Aorta (tissue), 5 donors: ENCODE data around the gene FRMD7. TPM values are rescaled to one million over a fixed set of nuclear protein-coding genes. Genes with fewer than 3 reads are reported as not detected.

ENCODE experiments used
- ATAC-seq: fragments of 200-7000 bp; cut with Tn5 transposase; one replicate; pipeline ENCODE4 v1.9.1; 2022; ENCODE audit warnings: moderate library complexity; ENCODE audit not compliant: low FRiP score
- DNase-seq, 2 donors: peaks; one replicate each; pipeline ENCODE4 v3.0.0-alpha.2; 2020
- H3K27ac ChIP-seq, 2 donors: one replicate each; pipeline ENCODE4 v1.5.1; 2013; ENCODE audit warnings: low read length in 2 of 2, mild to moderate bottlenecking in 2 of 2, moderate library complexity in 2 of 2, control low read depth in 1 of 2, inconsistent platforms in 1 of 2, low read depth in 1 of 2
- H3K27me3 ChIP-seq, 2 donors: one replicate each; pipeline ENCODE4 v1.6.1; 2013; ENCODE audit warnings: control low read depth in 1 of 2, low read length in 1 of 2, mild to moderate bottlenecking in 1 of 2, moderate library complexity in 1 of 2; ENCODE audit not compliant: insufficient read depth in 2 of 2, control insufficient read depth in 1 of 2
- H3K36me3 ChIP-seq, 2 donors: one replicate each; pipeline ENCODE4 v1.6.1; 2013; ENCODE audit warnings: control low read depth in 1 of 2, low read length in 1 of 2, mild to moderate bottlenecking in 1 of 2; ENCODE audit not compliant: insufficient read depth in 2 of 2, control insufficient read depth in 1 of 2
- H3K4me1 ChIP-seq, 2 donors: one replicate each; pipeline ENCODE4 v1.6.1; 2013; ENCODE audit warnings: low read length in 2 of 2, control low read depth in 1 of 2, mild to moderate bottlenecking in 1 of 2, moderate library complexity in 1 of 2; ENCODE audit not compliant: insufficient read depth in 2 of 2, control insufficient read depth in 1 of 2
- H3K4me3 ChIP-seq, 2 donors: one replicate each; pipeline ENCODE4 v1.5.1; 2013; ENCODE audit warnings: low read length in 2 of 2, control low read depth in 1 of 2, mild to moderate bottlenecking in 1 of 2
- H3K9me3 ChIP-seq: one replicate; pipeline ENCODE4 v1.6.1; 2013; ENCODE audit warnings: mild to moderate bottlenecking, low read length; ENCODE audit not compliant: control insufficient read depth
- WGBS, 2 donors: extraction: QIAGEN DNeasy Blood & Tissue Kit; methylation state at CpG; one replicate each; pipeline ENCODE4 v1.1.7; 2013; 5-methylcytosine and 5-hydroxymethylcytosine counted together
- intact Hi-C, 2 donors: fragments of 100-400 bp; cut with DNase I; formaldehyde crosslinking; loops; one replicate each; pipeline versions ENCODE4 v1.14.2 to v1.15.0; 2022
- polyA plus RNA-seq, 2 donors: library from polyadenylated mRNA; stranded (reverse); fragments of 200-250 nt; gene quantifications; one replicate each; pipeline ENCODE4 v1.2.3, GENCODE V29; 2013
- total RNA-seq, 2 donors: library from RNA; stranded (reverse); fragmentation: NEBNext Ultra II Directional; extraction: Animal tissue kit (Norgen Biotek cat#: 25700); gene quantifications; one replicate each; pipeline ENCODE4 v1.2.1, GENCODE V29; 2021
- donor health status: healthy with polysubstance abuse.
- donor health status: Bipolar disorder and iron deficiency.
- donor health status: DM: no; HTN: no; CAD: no.
- donor health status: DM: no; HTN: no; CAD: no.
- donor health status: DM: yes; HTN: yes; CAD: no.

Gene FRMD7
- total and polyA plus RNA-seq, 4 donors: 0.18 to 1.0 TPM; not detected in 2

DNA sequence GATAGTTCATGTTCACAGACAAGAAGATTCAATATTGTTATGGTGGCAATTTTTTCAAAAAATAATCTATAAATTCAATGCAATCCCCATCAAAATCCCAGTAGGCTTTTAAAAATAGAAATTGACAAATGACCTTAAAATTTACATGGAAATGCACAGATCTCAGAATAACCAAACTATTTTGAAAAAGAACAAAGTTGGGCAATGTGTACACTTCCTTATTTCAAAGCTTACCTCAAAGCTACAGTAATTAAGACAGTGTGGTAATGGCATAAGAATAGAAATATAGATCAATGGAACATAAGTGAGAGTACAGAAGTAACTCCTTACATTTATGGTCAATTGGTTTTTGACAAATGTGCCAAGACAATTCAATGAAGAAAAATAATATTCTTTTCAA lies 39.0 kb downstream of the FRMD7 start:
- DNase-seq (no peak), ATAC-seq (no peak)
- Histone ChIP-seq H3K9me3 (no peaks in the 10 kb centered on the region), H3K4me1 (no peaks in the 10 kb centered on the region), H3K27ac (no peak overlapping the region), H3K36me3 (no peaks in the 10 kb centered on the region), H3K27me3 (no peaks in the 10 kb centered on the region), H3K4me3 (no peak overlapping the region)
- intact Hi-C loops: loop anchor here in 1 of 2 donors (10.0 kb wide), 1 partner anchor 536 kb away; no protein-coding TSS in a partner anchor

GRCh38 chrX:132086672-132087071 lies 41.1 kb downstream of the FRMD7 start:
- H3K36me3 ChIP-seq: no peaks in the 10 kb centered on the region
- 33 to 37% methylated on average over 2 of the region's 2 CpGs for WGBS, 2 donors
- H3K4me3 ChIP-seq: no peak overlapping the region
- ATAC-seq: no peak
- H3K27ac ChIP-seq: no peak overlapping the region
- no peak for DNase-seq
- no peaks in the 10 kb centered on the region for H3K27me3 ChIP-seq
- H3K9me3 ChIP-seq: no peaks in the 10 kb centered on the region
- intact Hi-C loops: loop anchor here in 1 of 2 donors (10.0 kb wide), 1 partner anchor 538 kb away; no protein-coding TSS in a partner anchor
- no peaks in the 10 kb centered on the region for H3K4me1 ChIP-seq

DNA sequence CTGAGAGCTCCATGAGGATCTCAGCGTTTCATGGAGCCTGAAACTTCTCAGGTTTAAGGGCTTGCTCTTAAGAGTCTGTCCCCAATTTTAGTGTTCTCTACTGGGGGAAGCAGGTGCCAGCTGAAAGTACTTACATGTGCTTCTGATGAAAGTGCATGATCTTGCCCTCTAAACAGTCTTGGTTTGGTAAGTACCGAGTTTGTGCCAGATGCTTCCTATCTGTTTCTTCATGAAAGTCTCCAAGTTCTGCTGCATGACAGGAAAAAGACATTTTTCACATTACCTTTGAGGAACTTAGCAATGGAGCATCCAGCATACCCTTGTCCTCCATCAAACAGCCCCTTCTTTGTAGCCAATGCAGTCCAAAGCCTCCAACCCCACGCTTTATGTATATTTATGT lies 42.0 kb downstream of the FRMD7 start:
- no peaks in the 10 kb centered on the region for H3K36me3 ChIP-seq
- H3K4me3 ChIP-seq: no peak overlapping the region
- no peaks in the 10 kb centered on the region for H3K4me1 ChIP-seq
- DNase-seq (no peak), ATAC-seq (no peak)
- no peak overlapping the region for H3K27ac ChIP-seq
- no peaks in the 10 kb centered on the region for H3K9me3 ChIP-seq
- 26 to 50% methylated on average over 3 of the region's 3 CpGs for WGBS, 2 donors
- intact Hi-C loops: loop anchor here in 1 of 2 donors (10.0 kb wide), 1 partner anchor 539 kb away; no protein-coding TSS in a partner anchor
- H3K27me3 ChIP-seq: no peaks in the 10 kb centered on the region

GRCh38 chrX:132077912-132078311 lies 49.9 kb downstream of the FRMD7 start:
- H3K9me3 ChIP-seq: no peaks in the 10 kb centered on the region
- DNase-seq (no peak), ATAC-seq (no peak)
- H3K27ac ChIP-seq: no peak overlapping the region
- no peaks in the 10 kb centered on the region for H3K27me3 ChIP-seq
- WGBS, 2 donors: 63 to 93% methylated on average over 3 of the region's 3 CpGs
- H3K4me3 ChIP-seq: no peak overlapping the region
- H3K36me3 ChIP-seq: no peaks in the 10 kb centered on the region
- no peaks in the 10 kb centered on the region for H3K4me1 ChIP-seq
- intact Hi-C loops: loop anchor here in 1 of 2 donors (10.0 kb wide), 1 partner anchor 233 kb away; no protein-coding TSS in a partner anchor

- intact Hi-C loops: loop anchor here in 1 of 2 donors (10.0 kb wide), 1 partner anchor 233 kb away; no protein-coding TSS in a partner anchor
- no peak for ATAC-seq
- WGBS, 2 donors: 75 to 92% methylated on average over 1 of the region's 1 CpG
- Histone ChIP-seq H3K27me3 (no peaks in the 10 kb centered on the region), H3K4me1 (no peaks in the 10 kb centered on the region), H3K9me3 (no peaks in the 10 kb centered on the region), H3K36me3 (no peaks in the 10 kb centered on the region), H3K4me3 (no peak overlapping the region), H3K27ac (no peak overlapping the region)
- DNase-seq: no peak
These were observed 50.4 kb downstream of the FRMD7 start for GRCh38 chrX:132077414-132077813.

DNA sequence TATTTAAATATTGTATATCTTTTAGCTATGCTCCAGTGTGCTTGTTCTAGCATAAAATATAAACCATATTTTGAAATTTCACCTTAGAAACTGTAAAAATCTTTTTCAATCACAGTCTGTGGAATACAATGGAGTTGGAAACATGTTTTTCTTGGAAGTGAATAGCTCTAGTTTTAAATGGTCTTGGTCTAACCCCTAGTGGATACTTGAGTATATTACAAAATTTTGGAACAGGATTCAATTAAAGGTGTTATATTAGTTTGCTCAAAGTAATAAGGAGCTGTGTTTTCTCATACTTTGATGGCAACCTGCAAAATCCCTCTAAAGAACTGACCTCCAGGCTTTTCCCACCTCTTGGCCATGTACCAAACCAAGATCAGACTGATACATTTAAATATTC lies 56.6 kb downstream of the FRMD7 start:
- intact Hi-C loops: loop anchor here in 1 of 2 donors (10.0 kb wide), 1 partner anchor 226 kb away; no protein-coding TSS in a partner anchor
- H3K4me1 ChIP-seq: no peaks in the 10 kb centered on the region
- no peaks in the 10 kb centered on the region for H3K36me3 ChIP-seq
- H3K4me3 ChIP-seq: no peak overlapping the region
- H3K9me3 ChIP-seq: no peaks in the 10 kb centered on the region
- H3K27ac ChIP-seq: no peak overlapping the region
- ATAC-seq (no peak), DNase-seq (no peak)
- no peaks in the 10 kb centered on the region for H3K27me3 ChIP-seq

- ATAC-seq (no peak), DNase-seq (no peak)
- WGBS, 2 donors: 37 to 72% methylated on average over 1 of the region's 1 CpG
- H3K36me3 ChIP-seq: no peaks in the 10 kb centered on the region
- no peaks in the 10 kb centered on the region for H3K27me3 ChIP-seq
- H3K9me3 ChIP-seq: no peaks in the 10 kb centered on the region
- no peaks in the 10 kb centered on the region for H3K4me1 ChIP-seq
- intact Hi-C loops: no loop called here
- H3K4me3 ChIP-seq: no peak overlapping the region
- no peak overlapping the region for H3K27ac ChIP-seq
These were observed 59.4 kb downstream of the FRMD7 start for GRCh38 chrX:132068405-132068804.

GRCh38 chrX:132063862-132064261 lies 64.0 kb downstream of the FRMD7 start:
- Histone ChIP-seq H3K36me3 (no peaks in the 10 kb centered on the region), H3K9me3 (no peaks in the 10 kb centered on the region), H3K27me3 (no peaks in the 10 kb centered on the region), H3K27ac (no peak overlapping the region), H3K4me3 (no peak overlapping the region), H3K4me1 (no peaks in the 10 kb centered on the region)
- ATAC-seq (no peak), DNase-seq (no peak)
- 62 to 86% methylated on average over 4 of the region's 4 CpGs for WGBS, 2 donors
- intact Hi-C loops: no loop called here

GRCh38 chrX:132063334-132063733 lies 64.5 kb downstream of the FRMD7 start:
- H3K4me1 ChIP-seq: no peaks in the 10 kb centered on the region
- H3K4me3 ChIP-seq: no peak overlapping the region
- H3K36me3 ChIP-seq: no peaks in the 10 kb centered on the region
- no peaks in the 10 kb centered on the region for H3K9me3 ChIP-seq
- DNase-seq (no peak), ATAC-seq (no peak)
- no peak overlapping the region for H3K27ac ChIP-seq
- 66 to 95% methylated on average over 3 of the region's 3 CpGs for WGBS, 2 donors
- intact Hi-C loops: no loop called here
- H3K27me3 ChIP-seq: no peaks in the 10 kb centered on the region
